ENCODE results near the gene WDTC1. TPM values are rescaled to one million over a fixed set of nuclear protein-coding genes. Genes with fewer than 3 reads are reported as not detected.
"Not testable (repeated sequence)": the region's sequence is repeated elsewhere in the genome, so short reads cannot be mapped to it uniquely, and the experiment has no call there.

WDTC1 gene
- total RNA-seq, 4 donors from 2014 or later: 40.0 to 75.5 (median 49.9) TPM

- WGBS, 2 donors (ENCODE audit: low coverage in 1 of 2): 19 to 42% methylated on average over 4 to 7 of the region's 7 CpGs
- no peaks in the 10 kb centered on the region for H3K9me3 ChIP-seq
- peaks cover 4 to 38% (median 9%) of the 10 kb centered on the region in 3 donors for H3K4me1 ChIP-seq
- ATAC-seq: no peak
- H3K4me3 ChIP-seq: peak overlapping the region; percentile 65 to 99
- H3K36me3 ChIP-seq: no peaks in the 10 kb centered on the region
- H3K27ac ChIP-seq: peak overlapping the region; percentile 30 to 94 (median 89)
- H3K27me3 ChIP-seq: no peaks in the 10 kb centered on the region
- TF ChIP-seq, protein P1, sequence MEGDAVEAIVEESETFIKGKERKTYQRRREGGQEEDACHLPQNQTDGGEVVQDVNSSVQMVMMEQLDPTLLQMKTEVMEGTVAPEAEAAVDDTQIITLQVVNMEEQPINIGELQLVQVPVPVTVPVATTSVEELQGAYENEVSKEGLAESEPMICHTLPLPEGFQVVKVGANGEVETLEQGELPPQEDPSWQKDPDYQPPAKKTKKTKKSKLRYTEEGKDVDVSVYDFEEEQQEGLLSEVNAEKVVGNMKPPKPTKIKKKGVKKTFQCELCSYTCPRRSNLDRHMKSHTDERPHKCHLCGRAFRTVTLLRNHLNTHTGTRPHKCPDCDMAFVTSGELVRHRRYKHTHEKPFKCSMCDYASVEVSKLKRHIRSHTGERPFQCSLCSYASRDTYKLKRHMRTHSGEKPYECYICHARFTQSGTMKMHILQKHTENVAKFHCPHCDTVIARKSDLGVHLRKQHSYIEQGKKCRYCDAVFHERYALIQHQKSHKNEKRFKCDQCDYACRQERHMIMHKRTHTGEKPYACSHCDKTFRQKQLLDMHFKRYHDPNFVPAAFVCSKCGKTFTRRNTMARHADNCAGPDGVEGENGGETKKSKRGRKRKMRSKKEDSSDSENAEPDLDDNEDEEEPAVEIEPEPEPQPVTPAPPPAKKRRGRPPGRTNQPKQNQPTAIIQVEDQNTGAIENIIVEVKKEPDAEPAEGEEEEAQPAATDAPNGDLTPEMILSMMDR (IDR thresholded peaks at IDR 0.05): no peak
- TF ChIP-seq EP300 (IDR thresholded peaks at IDR 0.05): no peak
- no peak for TF ChIP-seq POLR2AphosphoS5 (IDR thresholded peaks at IDR 0.05)
- TF ChIP-seq POLR2A (IDR thresholded peaks at IDR 0.05): no peak
These were observed 1.4 kb downstream of the WDTC1 start for GRCh38 chr1:27235827-27236226.

DNA sequence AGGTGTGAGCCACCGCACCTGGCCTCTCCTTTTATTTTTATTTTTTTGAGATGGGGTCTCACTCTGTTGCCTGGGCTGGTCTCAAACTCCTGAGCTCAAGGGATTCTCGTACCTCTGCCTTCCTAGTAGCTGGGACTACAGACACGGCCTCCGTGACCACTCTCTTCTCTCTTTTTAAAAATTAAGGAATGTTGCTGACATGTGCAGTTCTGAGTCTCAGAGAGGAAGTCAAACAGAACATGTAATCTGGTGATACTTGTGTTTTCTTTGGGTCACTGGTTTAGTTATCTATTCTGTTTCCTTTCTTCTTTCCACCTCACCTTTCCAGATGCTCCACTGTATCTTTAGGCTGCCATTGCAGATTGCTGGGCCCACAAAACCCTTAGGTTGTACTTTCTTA, 2.7 kb downstream of the WDTC1 start:
- 60 to 83% methylated on average over 2 to 4 of the region's 4 CpGs for WGBS, 2 donors (ENCODE audit: low coverage in 1 of 2)
- peaks cover 4 to 41% (median 9%) of the 10 kb centered on the region in 3 donors for H3K4me1 ChIP-seq
- no peaks in the 10 kb centered on the region for H3K36me3 ChIP-seq
- no peak for ATAC-seq
- H3K27ac ChIP-seq: no peak overlapping the region
- H3K27me3 ChIP-seq: no peaks in the 10 kb centered on the region
- H3K4me3 ChIP-seq: no peak overlapping the region
- H3K9me3 ChIP-seq: no peaks in the 10 kb centered on the region
- TF ChIP-seq, protein P1 (IDR thresholded peaks at IDR 0.05): no peak
- TF ChIP-seq POLR2AphosphoS5 (IDR thresholded peaks at IDR 0.05) (no peak), POLR2A (IDR thresholded peaks at IDR 0.05) (no peak), EP300 (IDR thresholded peaks at IDR 0.05) (no peak)

DNA sequence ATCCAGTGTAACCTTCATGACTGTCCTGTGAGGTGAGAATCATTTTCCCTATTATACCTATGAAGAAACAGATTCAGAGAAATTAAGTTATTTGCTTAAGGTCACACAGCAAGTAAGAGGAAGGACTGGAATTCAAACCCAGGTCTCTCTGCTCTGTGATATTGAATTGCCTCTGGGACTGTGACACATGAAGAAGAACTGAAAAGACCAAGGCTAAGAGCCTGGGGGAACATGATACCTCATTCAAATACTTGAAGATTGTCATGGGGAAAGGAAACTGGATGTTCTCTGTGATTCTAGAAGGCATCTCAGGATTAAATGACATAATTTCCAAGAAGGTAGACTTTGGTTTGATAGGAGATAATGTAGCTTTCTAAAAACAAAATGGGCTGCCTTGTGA, 3.6 kb downstream of the WDTC1 start:
- H3K9me3 ChIP-seq: no peaks in the 10 kb centered on the region
- H3K27ac ChIP-seq: no peak overlapping the region
- H3K36me3 ChIP-seq: peaks cover 0 to 2% of the 10 kb centered on the region in 2 donors
- no peaks in the 10 kb centered on the region for H3K27me3 ChIP-seq
- ATAC-seq: no peak
- no peak overlapping the region for H3K4me3 ChIP-seq
- peaks cover 4 to 41% (median 9%) of the 10 kb centered on the region in 3 donors for H3K4me1 ChIP-seq
- TF ChIP-seq POLR2AphosphoS5 (IDR thresholded peaks at IDR 0.05) (no peak), POLR2A (IDR thresholded peaks at IDR 0.05) (no peak), EP300 (IDR thresholded peaks at IDR 0.05) (no peak)
- TF ChIP-seq, protein P1 (IDR thresholded peaks at IDR 0.05): no peak

DNA sequence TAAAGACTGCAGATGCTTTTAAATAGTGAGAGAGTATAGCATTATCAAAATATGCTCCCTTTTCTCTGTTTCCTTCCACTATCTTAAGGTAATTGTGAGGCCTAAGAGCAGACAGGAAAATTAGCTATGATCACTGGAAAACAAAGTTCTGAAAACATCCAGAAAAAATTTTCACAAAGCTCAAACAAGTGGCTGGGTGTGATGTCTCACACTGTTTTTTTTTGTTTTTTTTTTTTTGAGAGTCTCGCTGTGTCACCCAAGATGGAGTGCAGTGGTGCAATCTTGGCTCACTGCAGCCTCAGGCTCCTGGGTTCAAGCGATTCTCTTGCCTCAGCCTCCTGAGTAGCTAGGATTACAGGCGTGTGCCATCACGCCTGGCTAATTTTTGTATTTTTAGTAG, 7.2 kb downstream of the WDTC1 start:
- 86 to 100% methylated on average over 1 to 2 of the region's 4 CpGs for WGBS, 2 donors (ENCODE audit: low coverage in 1 of 2)
- H3K27me3 ChIP-seq: no peaks in the 10 kb centered on the region
- ATAC-seq: no peak
- no peaks in the 10 kb centered on the region for H3K9me3 ChIP-seq
- peaks cover 0 to 15% of the 10 kb centered on the region in 2 donors for H3K36me3 ChIP-seq
- TF ChIP-seq EP300 (IDR thresholded peaks at IDR 0.05) (no peak), POLR2A (IDR thresholded peaks at IDR 0.05) (no peak), POLR2AphosphoS5 (IDR thresholded peaks at IDR 0.05) (no peak)
- TF ChIP-seq, protein P1 (IDR thresholded peaks at IDR 0.05): no peak
- H3K27ac ChIP-seq: no peak overlapping the region
- peaks cover 0 to 21% (median 0%) of the 10 kb centered on the region in 3 donors for H3K4me1 ChIP-seq
- H3K4me3 ChIP-seq: no peak overlapping the region

- H3K4me1 ChIP-seq: peaks cover 0 to 11% (median 0%) of the 10 kb centered on the region in 3 donors
- H3K4me3 ChIP-seq, H3K9me3 ChIP-seq, H3K27ac ChIP-seq, ATAC-seq, H3K27me3 ChIP-seq: not testable (repeated sequence)
- peaks cover 0 to 15% of the 10 kb centered on the region in 2 donors for H3K36me3 ChIP-seq
- 92 to 97% methylated on average over 3 to 5 of the region's 5 CpGs for WGBS, 2 donors (ENCODE audit: low coverage in 1 of 2)
These were observed 9.2 kb downstream of the WDTC1 start for GRCh38 chr1:27243665-27244064.

Measured in gastroesophageal sphincter (tissue), 4 donors.